SU-DHL-6 (cell line): ENCODE results near the gene RIMS4.

Experiments used
- H2AFZ ChIP-seq: fragments of 200-600 bp; sonication (generic); 2 replicates; pipeline ENCODE4 v1.6.1; 2014; ENCODE audit warnings: low read depth, mild to moderate bottlenecking, moderate library complexity, mixed read lengths, antibody characterized with exemption, low read length; ENCODE audit not compliant: severe bottlenecking
- H3F3A ChIP-seq: fragments of 200-600 bp; shearing (Covaris generic); 2 replicates; pipeline ENCODE4 v1.6.0; 2016; ENCODE audit warnings: antibody characterized with exemption, mild to moderate bottlenecking; ENCODE audit not compliant: insufficient read depth
- H3K27ac ChIP-seq: fragments of 200-600 bp; sonication (generic); 2 replicates; pipeline ENCODE4 v1.5.1; 2016; ENCODE audit warnings: low read depth, mild to moderate bottlenecking, low read length, moderate library complexity, mixed read lengths
- H3K27me3 ChIP-seq: fragments of 200-600 bp; sonication (generic), shearing (Covaris generic); 2 replicates; pipeline ENCODE4 v1.6.0; 2014; ENCODE audit warnings: mild to moderate bottlenecking, low read length
- H3K36me3 ChIP-seq: fragments of 200-600 bp; sonication (generic); 2 replicates; pipeline ENCODE4 v1.6.1; 2014; ENCODE audit warnings: mild to moderate bottlenecking, low read length, mixed read lengths
- H3K4me2 ChIP-seq: fragments of 300-600, 200-600 bp; shearing (Covaris generic), sonication (generic); 2 replicates; pipeline ENCODE4 v1.6.0; 2014; ENCODE audit warnings: low read length, low read depth, mild to moderate bottlenecking; ENCODE audit not compliant: poor library complexity, severe bottlenecking
- H3K4me3 ChIP-seq: fragments of 200-600 bp; sonication (generic); 2 replicates; pipeline ENCODE4 v1.5.1; 2014; ENCODE audit warnings: antibody characterized with exemption, low read length, mild to moderate bottlenecking, mixed read lengths; ENCODE audit not compliant: insufficient read depth, poor library complexity, severe bottlenecking
- H3K79me2 ChIP-seq: fragments of 200-600 bp; sonication (generic); 2 replicates; pipeline ENCODE4 v1.6.1; 2014; ENCODE audit warnings: mild to moderate bottlenecking, low read length, moderate library complexity; ENCODE audit not compliant: insufficient read depth
- H3K9ac ChIP-seq: fragments of 200-600 bp; sonication (generic); 2 replicates; pipeline ENCODE4 v1.7.0; 2014; ENCODE audit warnings: mild to moderate bottlenecking, low read length
- H3K9me2 ChIP-seq: fragments of 200-600 bp; sonication (generic); replicated peaks from 2 replicates; pipeline ENCODE4 v1.6.1; 2014; ENCODE audit warnings: low read length; ENCODE audit not compliant: insufficient read depth
- H3K9me3 ChIP-seq: fragments of 200-600 bp; sonication (generic); 2 replicates; pipeline ENCODE4 v1.6.1; 2014; ENCODE audit warnings: low read length, mixed read lengths; ENCODE audit not compliant: insufficient read depth
- H4K20me1 ChIP-seq: fragments of 200-600 bp; sonication (generic); 2 replicates; pipeline ENCODE4 v1.6.1; 2014; ENCODE audit warnings: low read depth, mild to moderate bottlenecking, antibody characterized with exemption, low read length, moderate library complexity, mixed read lengths
- EZH2phosphoT487 ChIP-seq: fragments of 200-600 bp; sonication (generic), shearing (Covaris generic); conservative IDR thresholded peaks from 2 replicates; pipeline ENCODE4 v1.6.1; 2018; ENCODE audit warnings: mild to moderate bottlenecking, antibody characterized with exemption, low read length, moderate library complexity, mixed read lengths
- TF ChIP-seq, protein P1 (sequence below): fragments of 200-600 bp; sonication (generic); IDR thresholded peaks from one replicate; pipeline ENCODE4 v1.5.1; 2017; ENCODE audit warnings: antibody characterized with exemption, mild to moderate bottlenecking, low read length, moderate library complexity; ENCODE audit not compliant: insufficient read depth, poor library complexity, severe bottlenecking

The RIMS4 gene

GRCh38 chr20:44727039-44727438 lies 83.3 kb downstream of the RIMS4 start:
- no peak overlapping the region for H3K4me2 ChIP-seq
- no peaks in the 10 kb centered on the region for H3K27me3 ChIP-seq
- no peak overlapping the region for H3K27ac ChIP-seq
- TF ChIP-seq EZH2phosphoT487: no peak
- TF ChIP-seq, protein P1, sequence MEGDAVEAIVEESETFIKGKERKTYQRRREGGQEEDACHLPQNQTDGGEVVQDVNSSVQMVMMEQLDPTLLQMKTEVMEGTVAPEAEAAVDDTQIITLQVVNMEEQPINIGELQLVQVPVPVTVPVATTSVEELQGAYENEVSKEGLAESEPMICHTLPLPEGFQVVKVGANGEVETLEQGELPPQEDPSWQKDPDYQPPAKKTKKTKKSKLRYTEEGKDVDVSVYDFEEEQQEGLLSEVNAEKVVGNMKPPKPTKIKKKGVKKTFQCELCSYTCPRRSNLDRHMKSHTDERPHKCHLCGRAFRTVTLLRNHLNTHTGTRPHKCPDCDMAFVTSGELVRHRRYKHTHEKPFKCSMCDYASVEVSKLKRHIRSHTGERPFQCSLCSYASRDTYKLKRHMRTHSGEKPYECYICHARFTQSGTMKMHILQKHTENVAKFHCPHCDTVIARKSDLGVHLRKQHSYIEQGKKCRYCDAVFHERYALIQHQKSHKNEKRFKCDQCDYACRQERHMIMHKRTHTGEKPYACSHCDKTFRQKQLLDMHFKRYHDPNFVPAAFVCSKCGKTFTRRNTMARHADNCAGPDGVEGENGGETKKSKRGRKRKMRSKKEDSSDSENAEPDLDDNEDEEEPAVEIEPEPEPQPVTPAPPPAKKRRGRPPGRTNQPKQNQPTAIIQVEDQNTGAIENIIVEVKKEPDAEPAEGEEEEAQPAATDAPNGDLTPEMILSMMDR: no peak
- no peaks in the 10 kb centered on the region for H3K9me2 ChIP-seq
- H3K79me2 ChIP-seq: no peaks in the 10 kb centered on the region
- H3K4me3 ChIP-seq: no peak overlapping the region
- H3F3A ChIP-seq: no peaks in the 10 kb centered on the region
- H3K36me3 ChIP-seq: no peaks in the 10 kb centered on the region
- no peaks in the 10 kb centered on the region for H4K20me1 ChIP-seq
- no peak overlapping the region for H2AFZ ChIP-seq
- no peaks in the 10 kb centered on the region for H3K9me3 ChIP-seq
- H3K9ac ChIP-seq: no peak overlapping the region

DNA sequence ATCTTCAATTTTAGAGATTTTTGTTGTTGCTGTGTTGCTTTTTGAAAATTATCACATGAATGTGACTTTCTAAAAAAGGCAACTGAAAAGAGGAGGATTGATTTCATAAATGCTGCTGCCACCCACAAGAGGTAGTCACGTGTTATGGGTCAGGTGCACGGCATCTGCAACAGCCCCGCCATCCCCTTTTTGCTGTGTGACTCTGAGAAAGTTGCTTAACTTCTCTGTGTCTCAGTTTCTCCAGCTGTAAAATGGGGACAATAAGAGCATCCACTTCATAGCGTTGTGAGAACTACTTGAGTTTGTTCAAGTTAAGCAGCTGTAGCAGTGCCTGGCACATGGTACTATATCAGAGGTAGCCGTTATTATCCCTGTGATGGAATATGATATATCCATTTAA lies 84.5 kb downstream of the RIMS4 start:
- H3K36me3 ChIP-seq: no peaks in the 10 kb centered on the region
- no peaks in the 10 kb centered on the region for H3K27me3 ChIP-seq
- no peaks in the 10 kb centered on the region for H3K79me2 ChIP-seq
- H3F3A ChIP-seq: no peaks in the 10 kb centered on the region
- H3K4me2 ChIP-seq: no peak overlapping the region
- H3K9me3 ChIP-seq: no peaks in the 10 kb centered on the region
- H4K20me1 ChIP-seq: no peaks in the 10 kb centered on the region
- TF ChIP-seq EZH2phosphoT487: no peak
- TF ChIP-seq, protein P1: no peak
- no peaks in the 10 kb centered on the region for H3K9me2 ChIP-seq
- H3K27ac ChIP-seq: no peak overlapping the region
- no peak overlapping the region for H2AFZ ChIP-seq
- H3K4me3 ChIP-seq: no peak overlapping the region
- H3K9ac ChIP-seq: no peak overlapping the region

GRCh38 chr20:44724423-44725091 lies 85.8 kb downstream of the RIMS4 start:
- Histone ChIP-seq H3K4me3 (no peak overlapping the region), H3F3A (no peaks in the 10 kb centered on the region), H3K4me2 (no peak overlapping the region), H3K9me3 (no peaks in the 10 kb centered on the region), H3K79me2 (no peaks in the 10 kb centered on the region), H3K36me3 (no peaks in the 10 kb centered on the region), H3K27ac (no peak overlapping the region), H3K27me3 (no peaks in the 10 kb centered on the region), H3K9ac (no peak overlapping the region), H4K20me1 (no peaks in the 10 kb centered on the region), H3K9me2 (no peaks in the 10 kb centered on the region), H2AFZ (no peak overlapping the region)
- TF ChIP-seq, protein P1: no peak
- no peak for TF ChIP-seq EZH2phosphoT487
